Peyer's patch (tissue), 4 donors: ENCODE results near the gene MRPL24. TPM values are rescaled to one million over a fixed set of nuclear protein-coding genes. Genes with fewer than 3 reads are reported as not detected.

Source experiments
- DNase-seq, 3 donors: peaks; one replicate each; pipeline ENCODE4 v3.0.0-alpha.2; 2017 to 2019
- H3K27ac ChIP-seq, 4 donors: fragments of 200-600 bp; sonication (generic); one replicate each; pipeline ENCODE4 v1.5.1; 2016 to 2019
- H3K27me3 ChIP-seq, 2 donors: fragments of 200-600 bp; sonication (generic); one replicate each; pipeline ENCODE4 v1.5.1; 2019
- H3K36me3 ChIP-seq, 3 donors: fragments of 200-600 bp; sonication (generic); one replicate each; pipeline ENCODE4 v1.5.1; 2016 to 2019
- H3K4me1 ChIP-seq, 4 donors: fragments of 200-600 bp; sonication (generic); one replicate each; pipeline ENCODE4 v1.5.1; 2016 to 2019
- H3K4me3 ChIP-seq, 4 donors: fragments of 200-600 bp; sonication (generic); 1 replicate in 3 of 4; 2 replicates in 1 of 4; pipeline ENCODE4 v1.5.1; 2016 to 2019; ENCODE audit warnings: mild to moderate bottlenecking in 1 of 4
- H3K9me3 ChIP-seq, 4 donors: fragments of 200-600 bp; sonication (generic); one replicate each; pipeline ENCODE4 v1.5.1; 2016 to 2019; ENCODE audit warnings: mild to moderate bottlenecking in 1 of 4
- CTCF ChIP-seq, 6 experiments: fragments of 450-650 bp in 4 of 6; fragments of 200-600 bp in 2 of 6; sonication (generic) in 1 of 6; IDR thresholded peaks; one replicate each; pipeline ENCODE4 v1.5.1; 2017 to 2019; ENCODE audit warnings: antibody characterized with exemption in 6 of 6, mild to moderate bottlenecking in 3 of 6, moderate library complexity in 1 of 6
- POLR2A ChIP-seq, 2 donors: fragments of 450-650 bp; IDR thresholded peaks; one replicate each; pipeline ENCODE4 v1.5.1; 2017; ENCODE audit warnings: antibody characterized with exemption in 2 of 2, mild to moderate bottlenecking in 2 of 2, moderate library complexity in 2 of 2
- total RNA-seq, 4 donors: library from RNA; depleted of rRNA; stranded (reverse); fragments of >200 nt; gene quantifications; one replicate each; pipeline ENCODE4 v1.1.0, GENCODE V29; 2016

Gene MRPL24
- total RNA-seq, 4 donors from 2014 or later = 15.7 to 35.8 (median 22.0) TPM

GRCh38 chr1:156707417-156708217 lies 33.3 kb downstream of the MRPL24 start:
- H3K36me3 ChIP-seq = no peaks in the 10 kb centered on the region
- H3K4me3 ChIP-seq = no peak overlapping the region
- H3K9me3 ChIP-seq = no peaks in the 10 kb centered on the region
- no peak for TF ChIP-seq POLR2A (IDR thresholded peaks at IDR 0.05)
- TF ChIP-seq CTCF (IDR thresholded peaks at IDR 0.05) = no peak
- H3K27ac ChIP-seq = no peak overlapping the region
- H3K27me3 ChIP-seq = no peaks in the 10 kb centered on the region
- H3K4me1 ChIP-seq = peaks cover 7 to 42% (median 22%) of the 10 kb centered on the region in 4 donors
- DNase-seq = no peak

GRCh38 chr1:156706657-156707416 lies 34.1 kb downstream of the MRPL24 start:
- no peaks in the 10 kb centered on the region for H3K27me3 ChIP-seq
- TF ChIP-seq POLR2A (IDR thresholded peaks at IDR 0.05) = no peak
- no peak for TF ChIP-seq CTCF (IDR thresholded peaks at IDR 0.05)
- no peaks in the 10 kb centered on the region for H3K9me3 ChIP-seq
- peaks cover 7 to 42% (median 22%) of the 10 kb centered on the region in 4 donors for H3K4me1 ChIP-seq
- peak overlapping the region; percentile 30 to 56 (median 45) for H3K4me3 ChIP-seq
- H3K36me3 ChIP-seq = no peaks in the 10 kb centered on the region
- peak in 1 of 3 donors; percentile 61 for DNase-seq
- peak overlapping the region in 3 of 4 donors; percentile 5 to 67 (median 59) for H3K27ac ChIP-seq

GRCh38 chr1:156705918-156706656 lies 34.8 kb downstream of the MRPL24 start:
- peak overlapping the region in 3 of 4 donors; percentile 5 to 67 (median 59) for H3K27ac ChIP-seq

GRCh38 chr1:156705321-156705917 lies 35.5 kb downstream of the MRPL24 start, which contains the start of gene CRABP2:
CRABP2 (minus strand) TSS chr1:156705583; CDS start chr1:156705446, 137 bp downstream.
- no peaks in the 10 kb centered on the region for H3K36me3 ChIP-seq
- H3K9me3 ChIP-seq = no peaks in the 10 kb centered on the region
- peaks cover 7 to 40% (median 22%) of the 10 kb centered on the region in 4 donors for H3K4me1 ChIP-seq
- H3K4me3 ChIP-seq = peak within 1 kb of the TSS; percentile 30 to 56 (median 45)
- peak in 1 of 3 donors; percentile 55 for DNase-seq
- TF ChIP-seq CTCF (IDR thresholded peaks at IDR 0.05) (no peak), POLR2A (IDR thresholded peaks at IDR 0.05) (no peak)
- H3K27me3 ChIP-seq = no peaks in the 10 kb centered on the region
- peak within 1 kb of the TSS in 3 of 4 donors; percentile 5 to 67 (median 59) for H3K27ac ChIP-seq

More at GRCh38 chr1:156705918-156706656, 34.8 kb downstream of the MRPL24 start:
- Histone ChIP-seq H3K36me3 (no peaks in the 10 kb centered on the region), H3K9me3 (no peaks in the 10 kb centered on the region), H3K4me1 (peaks cover 7 to 42% (median 22%) of the 10 kb centered on the region in 4 donors), H3K27me3 (no peaks in the 10 kb centered on the region), H3K4me3 (peak overlapping the region; percentile 30 to 56 (median 45))
- DNase-seq = peak; percentile 64 to 79 (median 65)
- peak; percentile 44 to 78 (median 62) for TF ChIP-seq CTCF (IDR thresholded peaks at IDR 0.05)
- no peak for TF ChIP-seq POLR2A (IDR thresholded peaks at IDR 0.05)

- Histone ChIP-seq H3K27me3 (no peaks in the 10 kb centered on the region), H3K4me3 (peak overlapping the region; percentile 30 to 56 (median 45)), H3K4me1 (peaks cover 7 to 35% (median 22%) of the 10 kb centered on the region in 4 donors), H3K9me3 (no peaks in the 10 kb centered on the region), H3K36me3 (no peaks in the 10 kb centered on the region), H3K27ac (no peak overlapping the region)
- peak in 1 of 3 donors; percentile 56 for DNase-seq
- no peak for TF ChIP-seq POLR2A (IDR thresholded peaks at IDR 0.05)
- TF ChIP-seq CTCF (IDR thresholded peaks at IDR 0.05) = no peak
Observed at GRCh38 chr1:156704930-156705320, 36.0 kb downstream of the MRPL24 start.
